NCI-H1105 treated with DMSO at 0.1 percent for 48 hours (cell line): ENCODE results near the gene EVA1A.

ENCODE experiments used
- DNase-seq: peaks from one replicate; lab custom pipeline; 2025; lab: John Stamatoyannopoulos, UW

Gene EVA1A

GRCh38 chr2:75541430-75541829 is 19.3 kb downstream of the EVA1A start:
- DNase-seq = no peak

- DNase-seq = no peak
Measured at GRCh38 chr2:75540994-75541393, 19.7 kb downstream of the EVA1A start.

- no peak for DNase-seq
Measured at GRCh38 chr2:75539955-75540716, 20.6 kb downstream of the EVA1A start.

- no peak for DNase-seq
Measured at GRCh38 chr2:75538521-75539490, 21.9 kb downstream of the EVA1A start.

GRCh38 chr2:75537658-75538057 is 23.1 kb downstream of the EVA1A start:
- no peak for DNase-seq

- no peak for DNase-seq
Measured at GRCh38 chr2:75533135-75533534, 27.6 kb downstream of the EVA1A start.

GRCh38 chr2:75532488-75532887 is 28.3 kb downstream of the EVA1A start:
- no peak for DNase-seq

- DNase-seq = no peak
Measured at GRCh38 chr2:75528221-75528977, 32.3 kb downstream of the EVA1A start.

- DNase-seq = no peak
Measured at GRCh38 chr2:75527676-75528075, 33.1 kb downstream of the EVA1A start.

GRCh38 chr2:75526842-75527241 is 33.9 kb downstream of the EVA1A start:
- no peak for DNase-seq

GRCh38 chr2:75525434-75526310 is 35.1 kb downstream of the EVA1A start:
- DNase-seq = no peak

GRCh38 chr2:75524276-75524911 is 36.3 kb downstream of the EVA1A start:
- no peak for DNase-seq

- no peak for DNase-seq
Measured at GRCh38 chr2:75523313-75524275, 37.1 kb downstream of the EVA1A start.

GRCh38 chr2:75522543-75523312 is 38.0 kb downstream of the EVA1A start:
- DNase-seq = no peak

GRCh38 chr2:75521225-75521872 is 39.4 kb downstream of the EVA1A start:
- no peak for DNase-seq

- no peak for DNase-seq
Measured at GRCh38 chr2:75519843-75520242, 40.9 kb downstream of the EVA1A start.

- DNase-seq = no peak
Measured at GRCh38 chr2:75518638-75519465, 41.9 kb downstream of the EVA1A start.
